Endothelial cell of umbilical vein (primary cell): Measurements from ENCODE around the gene BMP8A. TPM values are rescaled to one million over a fixed set of nuclear protein-coding genes. Genes with fewer than 3 reads are reported as not detected.

Experiments
- BruUV-seq: library from RNA; stranded (reverse); fragments of 400-500 nt; replicated peaks from 2 replicates; lab custom pipeline; 2021; lab: Mats Ljungman, UMichigan
- CTCF ChIA-PET: fragments of 300-600, 350-600 bp; sonication (Branson Sonifier 250); formaldehyde crosslinking; loops from one replicate; lab custom pipeline; 2021; ENCODE audit warnings: antibody characterized with exemption, inconsistent platforms; lab: Charles Lee
- POLR2A ChIA-PET: fragments of 300-600, 350-600 bp; sonication (Branson Sonifier 250); formaldehyde crosslinking; loops from one replicate; lab custom pipeline; 2021; ENCODE audit warnings: antibody characterized with exemption, inconsistent platforms; lab: Charles Lee
- DNase-seq: peaks from one replicate; pipeline ENCODE4 v3.0.0-alpha.2; 2011; ENCODE audit warnings: low read depth, low spot score
- FAIRE-seq: peaks from 2 replicates; lab custom pipeline; 2011; peaks lifted over from hg19 to GRCh38; lab: Jason Lieb, UNC
- H2AFZ ChIP-seq: 2 replicates; pipeline ENCODE4 v1.6.0; 2012; ENCODE audit warnings: low read depth, low read length, control low read depth, inconsistent platforms
- H3K27ac ChIP-seq: 2 replicates; pipeline ENCODE4 v1.5.1; 2011; ENCODE audit warnings: low read depth, mild to moderate bottlenecking, control low read depth, low read length, moderate library complexity; ENCODE audit not compliant: insufficient read depth
- H3K27me3 ChIP-seq, 2 experiments: 2 replicates each; pipeline versions ENCODE4 v1.6.0 to v1.6.1; 2011; ENCODE audit warnings: low read length in 2 of 2, mixed read lengths in 1 of 2; ENCODE audit not compliant: control insufficient read depth in 2 of 2, insufficient read depth in 2 of 2
- H3K36me3 ChIP-seq, 2 experiments: 2 replicates in 1 of 2; 3 replicates in 1 of 2; pipeline ENCODE4 v1.5.1; 2011; ENCODE audit warnings: low read length in 2 of 2, mild to moderate bottlenecking in 1 of 2, moderate library complexity in 1 of 2; ENCODE audit not compliant: control insufficient read depth in 2 of 2, insufficient read depth in 2 of 2; ENCODE audit errors: extremely low read depth in 1 of 2
- H3K4me1 ChIP-seq: 3 replicates; pipeline ENCODE4 v1.5.1; 2011; ENCODE audit warnings: mild to moderate bottlenecking, low read length; ENCODE audit not compliant: control insufficient read depth, insufficient read depth; ENCODE audit errors: extremely low read depth
- H3K4me2 ChIP-seq: 2 replicates; pipeline ENCODE4 v1.6.1; 2011; ENCODE audit warnings: low read length, control low read depth, mixed read lengths; ENCODE audit not compliant: insufficient read depth
- H3K4me3 ChIP-seq, 3 experiments: fragments of 200-600 bp in 1 of 3; sonication (generic), shearing (Covaris generic) in 1 of 3; replicated peaks in 1 of 3; 2 replicates each; pipeline ENCODE4 v1.5.1; 2011 to 2016; ENCODE audit warnings: control low read depth in 3 of 3, low read length in 3 of 3, mild to moderate bottlenecking in 2 of 3, inconsistent platforms in 1 of 3, low read depth in 1 of 3, moderate library complexity in 1 of 3; ENCODE audit not compliant: insufficient read depth in 1 of 3
- H3K79me2 ChIP-seq: 2 replicates; pipeline ENCODE4 v1.6.0; 2012; ENCODE audit warnings: low read length, inconsistent platforms; ENCODE audit not compliant: control insufficient read depth, insufficient read depth
- H3K9ac ChIP-seq: replicated peaks from 2 replicates; pipeline ENCODE3; 2011; ENCODE audit warnings: low read length, control low read depth; ENCODE audit not compliant: insufficient read depth; ENCODE audit errors: extremely low read depth
- H3K9me1 ChIP-seq: replicated peaks from 3 replicates; pipeline ENCODE4 v1.6.0; 2011; ENCODE audit warnings: mild to moderate bottlenecking, low read length; ENCODE audit not compliant: control insufficient read depth, insufficient read depth; ENCODE audit errors: extremely low read depth
- H3K9me3 ChIP-seq: replicated peaks from 2 replicates; pipeline ENCODE4 v1.5.1; 2012; ENCODE audit warnings: low read length, inconsistent platforms; ENCODE audit not compliant: control insufficient read depth, insufficient read depth
- H4K20me1 ChIP-seq: replicated peaks from 2 replicates; pipeline ENCODE3; 2011; ENCODE audit warnings: mild to moderate bottlenecking, low read length; ENCODE audit not compliant: control insufficient read depth, insufficient read depth; ENCODE audit errors: extremely low read depth
- CTCF ChIP-seq, 2 donors: IDR thresholded peaks; 1 replicate in 1 of 2; 2 replicates in 1 of 2; pipeline ENCODE4 v1.5.1; 2011; ENCODE audit warnings: low read length in 2 of 2, mild to moderate bottlenecking in 2 of 2, moderate library complexity in 2 of 2, control low read depth in 1 of 2, inconsistent platforms in 1 of 2, low read depth in 1 of 2; ENCODE audit not compliant: insufficient read depth in 1 of 2; ENCODE audit errors: extremely low read depth in 1 of 2
- EZH2 ChIP-seq: IDR thresholded peaks from 2 replicates; pipeline ENCODE4 v1.6.1; 2012; ENCODE audit warnings: borderline replicate concordance, low read depth, mild to moderate bottlenecking, moderate library complexity, low read length, inconsistent platforms; ENCODE audit not compliant: severe bottlenecking
- FOS ChIP-seq: IDR thresholded peaks from 2 replicates; pipeline ENCODE4 v1.6.1; 2011; ENCODE audit warnings: mild to moderate bottlenecking, low read length, moderate library complexity, borderline replicate concordance; ENCODE audit not compliant: insufficient read depth
- JUN ChIP-seq: IDR thresholded peaks from 2 replicates; pipeline ENCODE4 v1.6.1; 2011; ENCODE audit warnings: borderline replicate concordance, low read depth; ENCODE audit not compliant: insufficient read length, insufficient read depth
- MAX ChIP-seq: IDR thresholded peaks from 2 replicates; pipeline ENCODE4 v1.6.1; 2011; ENCODE audit not compliant: insufficient read depth, insufficient read length
- MYC ChIP-seq: IDR thresholded peaks from one replicate; pipeline ENCODE4 v1.6.1; 2011; ENCODE audit warnings: mild to moderate bottlenecking, low read depth, low read length
- POLR2A ChIP-seq: IDR thresholded peaks from 2 replicates; pipeline ENCODE4 v1.6.1; 2012; ENCODE audit warnings: low read depth, mild to moderate bottlenecking, control low read depth, low read length
- POLR2AphosphoS5 ChIP-seq: IDR thresholded peaks from 2 replicates; pipeline ENCODE4 v1.6.1; 2012; ENCODE audit warnings: low read depth, mild to moderate bottlenecking, control low read depth, low read length, moderate library complexity; ENCODE audit not compliant: insufficient read depth
- dilution Hi-C: fragments of 300-500 bp; cut with MboI; formaldehyde crosslinking; loops from one replicate; pipeline ENCODE4 v1.15.0; 2019; ENCODE audit warnings: low sequenced_read_pairs; ENCODE audit not compliant: extremely low pct_ligation_motif_present
- intact Hi-C: fragments of 100-400 bp; cut with micrococcal nuclease; formaldehyde crosslinking; loops from one replicate; pipeline ENCODE4 v1.10.0; 2022
- polyA plus RNA-seq, 4 experiments: library from polyadenylated mRNA; depleted of rRNA in 3 of 4; stranded (reverse) in 3 of 4; unstranded in 1 of 4; fragments of >200 nt; gene quantifications; 2 replicates each; pipeline versions ENCODE4 v1.2.1 to v1.2.3, GENCODE V29; 2011 to 2012; ENCODE audit warnings: missing spikeins in 1 of 4
- total RNA-seq: library from RNA; stranded (reverse); gene quantifications from 2 replicates; pipeline ENCODE4 v1.2.3, GENCODE V29; 2021

Gene BMP8A
- total and polyA plus RNA-seq, 2 donors (not counting 3 experiments of a cell fraction or from before 2014, with no cell fraction given) = 0.25 to 0.44 TPM

DNA sequence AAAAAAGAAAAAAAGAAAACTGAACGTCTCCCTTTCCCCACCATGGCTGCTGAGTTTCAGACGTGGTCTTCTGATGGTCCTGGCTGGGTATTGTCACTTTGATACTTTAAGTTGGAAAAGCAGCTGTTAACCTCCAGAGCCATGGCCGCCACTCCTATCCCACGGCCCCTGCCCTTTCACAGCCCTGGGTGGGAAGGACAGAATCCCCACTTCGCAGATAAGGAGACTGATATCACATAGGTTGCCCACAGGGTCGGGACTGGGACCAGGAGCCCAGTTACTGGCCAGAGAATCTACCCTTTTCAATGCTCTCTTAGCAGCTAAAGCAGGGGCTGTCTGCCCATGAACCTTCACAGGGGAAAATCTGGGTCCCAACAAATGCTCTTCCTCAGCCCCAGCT lies 16.8 kb downstream of the BMP8A start:
- CTCF ChIA-PET = interaction anchor here (1.5 kb wide), 1 partner anchor 31 kb away, joined by 7 read pairs; no protein-coding TSS in a partner anchor

More for the DNA sequence above, 16.8 kb downstream of the BMP8A start:
- DNase-seq (no peak), FAIRE-seq (no peak)
- Histone ChIP-seq H2AFZ (no peak overlapping the region), H3K4me3 (no peak overlapping the region), H3K9me3 (no peaks in the 10 kb centered on the region), H3K4me2 (no peak overlapping the region), H4K20me1 (no peaks in the 10 kb centered on the region), H3K4me1 (no peaks in the 10 kb centered on the region), H3K9ac (no peak overlapping the region), H3K27ac (no peak overlapping the region), H3K9me1 (no peaks in the 10 kb centered on the region), H3K27me3 (no peaks in the 10 kb centered on the region), H3K79me2 (no peaks in the 10 kb centered on the region), H3K36me3 (no peaks in the 10 kb centered on the region)
- POLR2A ChIA-PET = no interaction called here
- dilution Hi-C loops (no loop called here), intact Hi-C loops (no loop called here)
- TF ChIP-seq FOS (no peak), POLR2A (no peak), MYC (no peak), MAX (no peak), JUN (no peak), POLR2AphosphoS5 (no peak), EZH2 (no peak), CTCF (IDR thresholded peaks at IDR 0.05; ENCODE audit: extremely low read depth in 1 of 2, insufficient read depth in 1 of 2, low read depth in 1 of 2, low read length in 2 of 2) (no peak)
- BruUV-seq = no TSS peak
